NCI-H524 (cell line): ENCODE results near the gene AVEN.
A peak's percentile ranks its signal among the peaks of the same experiment; 100 is the strongest.
"Not testable (repeated sequence)": the region's sequence is repeated elsewhere in the genome, so short reads cannot be mapped to it uniquely, and the experiment has no call there.

Source experiments
- DNase-seq, 2 experiments: peaks; one replicate each; lab custom pipeline; 2025; lab: John Stamatoyannopoulos, UW

The AVEN gene, protein sequence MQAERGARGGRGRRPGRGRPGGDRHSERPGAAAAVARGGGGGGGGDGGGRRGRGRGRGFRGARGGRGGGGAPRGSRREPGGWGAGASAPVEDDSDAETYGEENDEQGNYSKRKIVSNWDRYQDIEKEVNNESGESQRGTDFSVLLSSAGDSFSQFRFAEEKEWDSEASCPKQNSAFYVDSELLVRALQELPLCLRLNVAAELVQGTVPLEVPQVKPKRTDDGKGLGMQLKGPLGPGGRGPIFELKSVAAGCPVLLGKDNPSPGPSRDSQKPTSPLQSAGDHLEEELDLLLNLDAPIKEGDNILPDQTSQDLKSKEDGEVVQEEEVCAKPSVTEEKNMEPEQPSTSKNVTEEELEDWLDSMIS

DNA sequence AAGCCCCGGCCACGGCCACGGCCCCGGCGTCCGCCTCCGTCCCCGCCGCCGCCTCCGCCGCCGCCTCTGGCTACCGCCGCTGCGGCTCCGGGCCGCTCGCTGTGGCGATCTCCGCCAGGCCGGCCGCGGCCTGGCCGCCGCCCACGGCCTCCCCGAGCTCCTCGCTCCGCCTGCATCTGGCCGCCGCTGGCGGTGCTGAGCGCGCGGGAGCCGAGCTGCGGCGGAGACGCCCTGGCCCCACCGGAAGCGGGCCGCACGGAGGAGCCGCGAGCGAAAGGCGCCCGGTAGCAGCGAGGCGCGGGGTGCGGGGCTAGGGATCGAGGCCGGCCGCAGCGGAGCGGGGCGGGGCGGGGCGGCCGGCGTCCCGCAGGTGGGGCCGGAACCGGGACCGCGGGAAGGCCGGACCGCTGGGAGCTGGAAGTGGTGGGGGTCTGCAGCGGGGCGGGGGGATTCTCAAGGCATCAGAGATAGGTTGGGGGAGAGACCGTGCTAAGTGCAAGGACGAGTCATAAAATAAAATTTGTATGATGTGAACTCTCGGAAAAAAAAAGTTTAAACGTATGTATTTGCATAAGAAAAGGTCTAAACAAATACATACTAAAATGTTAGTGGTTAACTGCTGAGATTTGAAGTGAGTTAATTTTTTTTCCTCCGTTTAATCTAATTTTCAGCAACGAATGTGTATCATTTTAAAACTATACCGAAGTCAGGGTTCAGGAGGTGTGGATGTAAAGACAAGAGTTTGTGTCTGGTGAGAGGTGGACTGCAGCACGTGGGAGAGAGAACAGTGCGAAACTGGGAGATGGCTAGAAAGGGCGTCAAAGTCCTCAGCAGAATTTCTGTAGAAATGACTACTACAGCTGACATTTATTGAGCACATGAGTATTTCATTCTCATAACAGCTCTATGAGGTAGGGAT lies at the start of gene AVEN:
TSS of gene AVEN (minus strand) at position 334 of the 919 bp plus-strand sequence. CDS start at position 176, 158 bp downstream.
- DNase-seq, result peak in 1 of 2 experiments; percentile 43

DNA sequence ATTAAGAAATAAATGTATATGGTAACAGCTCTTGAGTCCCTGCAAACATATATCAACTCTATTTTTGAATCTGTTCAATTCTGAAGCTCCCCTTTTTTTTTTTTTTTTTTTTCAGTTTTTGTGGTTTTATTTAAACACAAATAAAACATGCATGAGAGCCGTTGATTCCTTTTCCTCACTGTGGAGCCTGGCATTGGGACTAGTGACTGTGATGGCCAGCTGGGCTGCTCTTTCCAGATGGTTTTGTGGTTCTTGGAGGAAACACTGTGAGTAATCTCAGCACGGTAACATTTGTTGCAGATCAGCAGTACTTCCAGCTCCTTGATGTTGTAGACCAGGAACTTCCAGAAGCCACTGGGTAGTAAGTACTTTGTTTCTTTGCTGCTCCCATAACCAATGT lies 46.7 kb upstream of the AVEN start:
- DNase-seq, result no peak

DNA sequence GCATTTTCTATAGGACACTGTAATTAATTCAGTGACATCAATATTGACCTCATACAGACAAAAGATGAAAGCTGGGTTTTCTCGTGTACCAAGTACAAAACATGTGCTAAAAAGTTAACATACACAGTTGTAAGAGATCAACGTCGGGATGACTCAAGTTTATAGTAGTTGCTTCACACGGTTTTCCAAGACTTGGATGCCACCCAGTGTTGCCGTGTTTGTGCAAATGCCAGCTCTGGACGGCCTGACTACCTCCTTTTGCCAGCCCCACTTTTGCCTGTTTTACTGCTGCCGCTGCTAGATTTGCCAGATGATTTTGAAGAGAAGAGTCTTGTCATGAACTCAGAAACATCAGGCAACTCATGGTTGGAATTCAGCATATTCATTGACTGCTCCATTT lies 45.1 kb upstream of the AVEN start:
- no peak for DNase-seq

GRCh38 chr15:34079904-34080303 lies 40.9 kb upstream of the AVEN start:
- DNase-seq, result no peak

DNA sequence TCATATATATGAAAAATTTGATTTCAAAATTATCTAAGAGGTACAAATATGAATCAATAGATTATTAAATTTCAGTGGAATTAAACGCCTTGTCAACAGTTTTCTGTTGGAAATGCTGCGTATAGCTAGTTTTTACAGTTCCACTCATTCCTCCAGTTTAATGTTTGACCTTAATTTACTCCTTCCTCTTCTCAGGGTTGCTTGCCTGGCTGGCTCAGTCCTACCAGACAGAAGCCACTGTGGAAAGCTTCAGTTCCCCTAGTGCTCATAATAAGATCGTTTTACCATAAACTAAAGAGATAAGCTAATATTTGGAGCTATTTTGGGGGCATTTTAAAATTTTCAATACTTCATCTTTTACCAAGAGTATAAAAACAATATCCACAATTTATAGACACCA lies 39.9 kb upstream of the AVEN start:
- DNase-seq, result no peak

GRCh38 chr15:34076785-34077184 lies 37.8 kb upstream of the AVEN start:
- no peak for DNase-seq

DNA sequence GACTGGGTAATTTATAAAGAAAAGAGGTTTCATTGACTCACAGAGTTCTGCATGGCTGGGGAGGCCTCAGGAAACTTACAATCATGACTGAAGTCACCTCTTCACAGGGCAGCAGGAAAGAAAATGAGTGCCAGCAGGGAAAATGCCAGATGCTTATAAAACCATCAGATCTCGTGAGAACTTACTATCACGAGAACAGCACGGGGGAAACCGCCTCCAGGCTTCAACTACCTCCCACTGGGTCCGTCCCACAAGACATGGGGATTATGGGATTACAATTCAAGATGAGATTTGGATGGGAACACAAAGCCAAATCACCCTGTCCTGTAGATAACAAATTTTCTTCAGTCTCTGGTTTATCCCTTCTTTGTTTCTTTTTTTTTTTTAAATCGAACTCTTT lies 31.0 kb upstream of the AVEN start:
- DNase-seq, result no peak

DNA sequence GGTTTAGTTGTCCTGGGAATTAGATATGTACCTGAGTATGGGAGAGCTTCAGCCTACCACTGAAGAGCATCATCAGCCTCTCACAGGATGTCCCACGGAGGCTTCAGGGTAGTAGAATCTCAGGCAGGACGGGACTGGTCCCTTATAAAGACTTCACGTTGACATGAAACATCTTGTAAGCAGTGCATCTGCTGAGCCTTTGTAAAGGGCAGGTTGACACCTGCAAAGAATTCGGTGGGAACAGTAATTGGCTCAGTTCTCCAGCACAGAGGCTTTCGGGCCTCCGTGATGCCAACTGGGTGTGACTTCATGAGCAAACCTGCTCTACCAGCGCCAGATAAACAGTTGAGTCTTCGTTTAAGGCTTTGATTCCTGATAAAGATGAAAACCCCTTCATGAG lies 26.9 kb upstream of the AVEN start:
- DNase-seq, result no peak

- no peak for DNase-seq
These were observed 26.3 kb upstream of the AVEN start for GRCh38 chr15:34065261-34065660.

- DNase-seq, result no peak
These were observed 25.4 kb upstream of the AVEN start for GRCh38 chr15:34064438-34064837.

- DNase-seq, result no peak
These were observed 20.9 kb upstream of the AVEN start for GRCh38 chr15:34059946-34060345.

DNA sequence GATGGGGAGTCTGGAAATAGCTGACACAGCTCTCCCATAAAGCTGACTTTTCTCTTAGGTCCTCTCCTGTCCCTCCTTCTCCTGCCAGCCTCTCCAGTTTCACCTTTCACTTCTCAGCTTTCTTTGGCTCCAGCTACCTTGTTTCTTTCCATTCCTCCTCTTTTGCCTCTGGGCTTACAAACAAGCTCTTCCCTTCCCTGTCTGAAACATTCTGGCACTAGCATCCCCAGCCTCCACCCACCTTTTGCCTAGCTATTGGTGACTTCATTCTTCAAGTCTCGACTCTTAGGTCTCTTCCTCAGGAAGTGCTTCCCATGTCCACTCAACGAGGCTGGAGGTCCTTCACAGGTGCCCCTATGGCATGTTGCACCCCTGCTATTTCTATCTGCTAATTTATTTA lies 20.5 kb upstream of the AVEN start:
- no peak for DNase-seq

- DNase-seq, result no peak
These were observed 17.9 kb upstream of the AVEN start for GRCh38 chr15:34056911-34057310.

DNA sequence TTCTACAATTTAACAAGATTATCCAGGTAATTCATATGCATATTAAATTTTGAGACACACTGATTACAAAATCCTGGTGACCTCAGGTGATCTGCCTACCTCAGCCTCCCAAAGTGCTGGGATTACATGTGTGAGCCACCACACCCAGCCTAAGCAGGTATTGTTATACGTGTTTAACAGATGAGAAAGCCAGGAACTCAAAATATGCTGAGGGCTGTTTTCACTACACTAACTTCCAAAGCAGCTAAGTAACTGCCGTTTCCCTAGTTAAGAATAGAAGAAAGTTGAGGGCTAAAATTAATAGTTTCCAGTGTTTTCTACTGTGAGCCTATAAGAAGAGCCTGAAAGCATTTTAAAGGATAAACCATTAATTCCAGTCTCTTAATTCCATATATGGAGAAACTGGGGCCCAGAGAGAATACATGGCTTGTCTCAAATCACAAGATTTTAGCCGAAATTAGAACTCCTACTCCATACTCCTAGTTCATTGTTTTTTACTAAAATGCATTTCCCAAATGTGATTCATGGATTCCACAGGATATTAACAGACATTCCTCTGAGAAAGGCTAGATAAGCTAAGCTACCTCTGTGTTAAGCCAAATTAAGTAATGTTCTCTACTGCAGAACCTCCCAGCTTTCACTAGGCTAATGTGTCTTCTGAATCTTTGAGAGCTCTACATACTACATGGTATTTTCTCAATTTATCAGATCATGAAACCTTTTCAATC lies 17.0 kb upstream of the AVEN start:
- no peak for DNase-seq

- no peak for DNase-seq
These were observed 15.2 kb upstream of the AVEN start for GRCh38 chr15:34054081-34054707.

DNA sequence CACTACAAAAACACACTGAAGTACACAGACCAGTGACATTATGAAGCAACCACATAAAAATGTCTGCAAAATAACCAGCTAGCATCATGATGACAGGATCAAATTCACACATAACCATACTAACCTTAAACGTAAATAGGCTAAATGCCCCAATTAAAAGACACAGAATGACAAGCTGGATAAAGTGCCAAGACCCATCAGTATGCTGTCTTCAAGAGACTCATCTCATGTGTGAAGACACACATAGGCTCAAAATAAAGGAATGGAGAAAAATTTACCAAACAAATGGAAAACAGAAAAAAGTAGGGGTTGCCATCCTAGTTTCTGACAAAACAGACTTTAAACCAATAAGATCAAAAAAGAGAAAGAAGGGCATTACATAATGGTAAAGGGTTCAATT lies 11.4 kb upstream of the AVEN start:
- not testable (repeated sequence) for DNase-seq

GRCh38 chr15:34049112-34049511 lies 10.1 kb upstream of the AVEN start:
- DNase-seq, result no peak

DNA sequence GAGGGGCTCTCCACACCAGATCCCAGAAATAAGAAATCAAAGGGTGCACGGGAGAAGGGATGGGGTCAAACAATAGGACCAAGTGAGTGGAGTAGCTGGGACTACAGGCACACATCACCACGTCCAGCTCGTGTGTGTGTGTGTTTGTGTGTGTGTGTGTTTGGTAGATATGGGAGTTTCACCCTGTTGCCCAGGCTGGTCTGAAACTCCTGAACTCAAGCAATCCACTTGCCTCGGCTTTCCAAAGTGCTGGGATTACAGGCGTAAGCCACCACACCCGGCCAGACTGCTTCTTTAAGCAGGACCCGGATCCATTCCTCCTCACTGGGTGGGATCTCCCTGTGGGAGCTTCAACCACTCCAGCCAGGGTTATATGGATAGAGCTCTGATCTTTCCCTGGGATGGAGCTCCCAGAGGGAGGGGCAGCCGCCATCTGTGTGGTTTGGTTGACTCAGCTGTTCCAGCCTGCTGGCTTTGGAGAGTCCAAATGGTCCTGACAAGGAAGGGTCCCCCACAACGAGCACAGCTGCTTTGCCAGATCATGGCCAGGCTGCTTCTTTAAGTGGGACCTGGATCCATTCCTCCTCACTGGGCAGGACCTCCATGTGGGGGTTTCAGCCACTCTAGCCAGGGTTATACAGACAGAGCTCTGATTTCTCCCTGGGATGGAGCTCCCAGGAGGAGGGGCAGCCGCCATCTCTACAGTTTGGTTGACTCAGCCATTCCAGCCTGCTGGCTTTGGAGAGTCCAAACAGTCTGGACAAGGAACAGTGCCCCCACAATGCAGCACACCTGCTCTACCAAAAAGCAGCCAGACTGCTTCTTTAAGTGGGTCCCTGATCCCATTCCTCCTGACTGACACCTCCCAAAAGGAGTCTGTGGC lies 9.1 kb upstream of the AVEN start:
- peak; percentile 22 to 74 for DNase-seq

- no peak for DNase-seq
These were observed 7.6 kb upstream of the AVEN start for GRCh38 chr15:34046471-34047145.

DNA sequence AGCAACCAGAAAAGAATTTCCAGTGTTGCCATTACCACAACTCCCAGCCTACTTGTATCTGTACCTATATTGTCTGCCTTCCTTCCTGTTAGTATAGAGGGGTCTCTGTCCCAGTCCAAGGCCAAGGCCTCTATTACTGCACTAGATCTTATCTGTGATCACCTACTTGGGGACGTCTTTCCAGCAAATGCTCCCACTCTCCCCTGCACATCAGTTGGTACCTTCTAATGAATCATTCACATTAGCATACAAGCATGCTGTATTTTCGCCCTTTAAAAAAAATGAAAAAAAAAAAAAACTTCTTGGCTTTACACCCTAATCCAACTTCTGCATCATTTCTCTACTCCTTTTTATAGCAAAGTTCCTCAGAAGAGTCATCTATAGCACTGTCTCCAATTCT lies 4.8 kb upstream of the AVEN start:
- DNase-seq, result no peak
